ENCODE data around the gene SPSB2. TPM values are rescaled to one million over a fixed set of nuclear protein-coding genes. Genes with fewer than 3 reads are reported as not detected.

Gene SPSB2
- total RNA-seq, 4 donors from 2014 or later = 3.0 to 16.5 (median 7.5) TPM

- peaks cover 42% of the 10 kb centered on the region for H3K27me3 ChIP-seq
- no peak for DNase-seq (ENCODE audit: low spot score in 2 of 2)
- no peaks in the 10 kb centered on the region for H3K36me3 ChIP-seq
- no peaks in the 10 kb centered on the region for H3K9me3 ChIP-seq
- H3K4me1 ChIP-seq = peaks cover 54% of the 10 kb centered on the region
- WGBS = 45% methylated on average over 12 of the region's 12 CpGs
- TF ChIP-seq POLR2A (IDR thresholded peaks at IDR 0.05) (no peak), POLR2AphosphoS5 (IDR thresholded peaks at IDR 0.05) (no peak), EP300 (IDR thresholded peaks at IDR 0.05) (no peak), CTCF (IDR thresholded peaks at IDR 0.05) (no peak)
- no peak overlapping the region for H3K27ac ChIP-seq
- H3K4me3 ChIP-seq = no peak overlapping the region
Measured at GRCh38 chr12:6824901-6825381, 48.2 kb downstream of the SPSB2 start.

GRCh38 chr12:6824085-6824775 lies 48.9 kb downstream of the SPSB2 start:
- 85% methylated on average over 28 of the region's 37 CpGs for WGBS
- DNase-seq (ENCODE audit: low spot score in 2 of 2) = no peak
- H3K27ac ChIP-seq = no peak overlapping the region
- TF ChIP-seq CTCF (IDR thresholded peaks at IDR 0.05) = no peak
- no peak for TF ChIP-seq EP300 (IDR thresholded peaks at IDR 0.05)
- TF ChIP-seq POLR2AphosphoS5 (IDR thresholded peaks at IDR 0.05) = no peak
- no peak for TF ChIP-seq POLR2A (IDR thresholded peaks at IDR 0.05)
- no peaks in the 10 kb centered on the region for H3K9me3 ChIP-seq
- peaks cover 47% of the 10 kb centered on the region for H3K4me1 ChIP-seq
- no peaks in the 10 kb centered on the region for H3K36me3 ChIP-seq
- no peak overlapping the region for H3K4me3 ChIP-seq
- peaks cover 42% of the 10 kb centered on the region for H3K27me3 ChIP-seq

- peaks cover 41% of the 10 kb centered on the region for H3K4me1 ChIP-seq
- H3K36me3 ChIP-seq = no peaks in the 10 kb centered on the region
- TF ChIP-seq EP300 (IDR thresholded peaks at IDR 0.05) (no peak), POLR2A (IDR thresholded peaks at IDR 0.05) (no peak)
- no peaks in the 10 kb centered on the region for H3K9me3 ChIP-seq
- H3K4me3 ChIP-seq = no peak overlapping the region
- peaks cover 42% of the 10 kb centered on the region for H3K27me3 ChIP-seq
- no peak overlapping the region for H3K27ac ChIP-seq
- 66% methylated on average over 6 of the region's 12 CpGs for WGBS
- no peak for DNase-seq (ENCODE audit: low spot score in 2 of 2)
Measured at GRCh38 chr12:6823182-6824084, 49.7 kb downstream of the SPSB2 start.

GRCh38 chr12:6822426-6823135 lies 50.5 kb downstream of the SPSB2 start:
- no peak overlapping the region for H3K27ac ChIP-seq

More at GRCh38 chr12:6822426-6823135, 50.5 kb downstream of the SPSB2 start:
- DNase-seq (ENCODE audit: low spot score in 2 of 2) = no peak
- Histone ChIP-seq H3K27me3 (peaks cover 42% of the 10 kb centered on the region), H3K4me1 (peaks cover 33% of the 10 kb centered on the region), H3K4me3 (no peak overlapping the region), H3K9me3 (no peaks in the 10 kb centered on the region), H3K36me3 (no peaks in the 10 kb centered on the region)
- TF ChIP-seq POLR2AphosphoS5 (IDR thresholded peaks at IDR 0.05) (no peak), EP300 (IDR thresholded peaks at IDR 0.05) (no peak), CTCF (IDR thresholded peaks at IDR 0.05) (no peak), POLR2A (IDR thresholded peaks at IDR 0.05) (no peak)
- WGBS = 58% methylated on average over 7 of the region's 7 CpGs

Measured in suprapubic skin (tissue), 4 donors.